GM20000 (cell line): ENCODE data around the gene LSM14B.

ENCODE experiments used
- DNase-seq: peaks from one replicate; pipeline ENCODE4 v3.0.0; 2012; ENCODE audit warnings: low spot score
- TF ChIP-seq, protein P1 (sequence below): IDR thresholded peaks from 2 replicates; pipeline ENCODE4 v1.5.1; 2012; ENCODE audit warnings: mild to moderate bottlenecking, control low read depth; ENCODE audit errors: extremely low read depth, missing control alignments

Gene LSM14B

DNA sequence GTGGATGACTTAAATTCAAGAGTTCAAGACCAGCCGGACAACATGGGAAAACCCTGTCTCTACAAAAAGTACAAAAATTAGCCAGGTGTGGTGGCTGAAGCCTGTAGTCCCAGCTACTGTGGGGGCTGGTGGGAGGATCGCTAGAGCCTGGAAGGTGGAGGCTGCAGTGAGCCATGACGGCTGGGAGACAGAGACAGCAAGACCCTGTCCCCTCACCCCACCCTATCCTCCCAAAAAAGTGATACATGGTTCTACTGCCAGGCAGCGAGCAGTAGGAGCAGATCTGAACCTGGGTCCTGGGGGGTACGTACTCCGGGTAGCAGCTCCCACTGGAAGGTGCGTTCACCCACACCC, 18.7 kb downstream of the LSM14B start:
- TF ChIP-seq, protein P1, sequence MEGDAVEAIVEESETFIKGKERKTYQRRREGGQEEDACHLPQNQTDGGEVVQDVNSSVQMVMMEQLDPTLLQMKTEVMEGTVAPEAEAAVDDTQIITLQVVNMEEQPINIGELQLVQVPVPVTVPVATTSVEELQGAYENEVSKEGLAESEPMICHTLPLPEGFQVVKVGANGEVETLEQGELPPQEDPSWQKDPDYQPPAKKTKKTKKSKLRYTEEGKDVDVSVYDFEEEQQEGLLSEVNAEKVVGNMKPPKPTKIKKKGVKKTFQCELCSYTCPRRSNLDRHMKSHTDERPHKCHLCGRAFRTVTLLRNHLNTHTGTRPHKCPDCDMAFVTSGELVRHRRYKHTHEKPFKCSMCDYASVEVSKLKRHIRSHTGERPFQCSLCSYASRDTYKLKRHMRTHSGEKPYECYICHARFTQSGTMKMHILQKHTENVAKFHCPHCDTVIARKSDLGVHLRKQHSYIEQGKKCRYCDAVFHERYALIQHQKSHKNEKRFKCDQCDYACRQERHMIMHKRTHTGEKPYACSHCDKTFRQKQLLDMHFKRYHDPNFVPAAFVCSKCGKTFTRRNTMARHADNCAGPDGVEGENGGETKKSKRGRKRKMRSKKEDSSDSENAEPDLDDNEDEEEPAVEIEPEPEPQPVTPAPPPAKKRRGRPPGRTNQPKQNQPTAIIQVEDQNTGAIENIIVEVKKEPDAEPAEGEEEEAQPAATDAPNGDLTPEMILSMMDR, result no peak
- no peak for DNase-seq

DNA sequence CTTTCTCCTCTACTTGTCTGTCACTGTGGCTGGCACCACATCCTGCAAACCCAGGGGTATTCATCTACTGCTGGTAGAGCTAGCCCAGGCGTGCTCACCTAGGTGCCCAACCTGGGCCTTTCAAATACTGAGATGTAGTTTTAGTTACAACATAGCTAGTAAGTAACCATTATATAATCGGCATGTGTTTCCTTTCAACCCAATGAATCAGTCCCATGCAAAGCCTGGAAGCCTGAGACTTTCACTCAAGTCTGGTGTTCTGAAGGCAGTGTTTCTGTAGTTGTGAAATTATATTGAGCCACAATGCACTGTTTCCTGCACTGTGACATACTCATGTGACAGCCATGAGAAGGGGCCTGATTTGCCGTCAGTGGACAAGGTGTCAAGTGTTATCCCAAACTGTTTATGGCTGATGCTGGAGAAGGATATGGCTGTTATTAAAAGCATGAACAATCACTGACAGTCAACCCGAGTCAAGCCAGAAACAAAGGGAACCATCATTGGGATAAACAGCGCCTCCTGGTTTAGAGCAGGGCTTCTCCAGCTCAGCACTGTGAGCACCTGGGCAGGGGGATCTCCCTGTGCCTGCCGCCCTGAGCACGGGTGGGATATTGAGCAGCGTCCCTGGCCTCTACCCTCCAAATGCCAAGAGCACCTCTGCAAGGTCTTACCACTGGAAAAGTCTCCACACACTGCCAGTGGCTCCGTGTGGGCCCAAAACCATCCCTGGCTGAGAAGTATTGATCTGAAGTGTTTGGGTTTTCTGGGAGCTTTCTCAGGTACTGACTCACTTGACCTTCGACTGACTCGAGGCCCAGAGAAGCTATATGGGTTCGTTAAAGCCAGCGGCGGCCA, 19.3 kb downstream of the LSM14B start:
- TF ChIP-seq, protein P1, result peak; percentile 23
- no peak for DNase-seq

DNA sequence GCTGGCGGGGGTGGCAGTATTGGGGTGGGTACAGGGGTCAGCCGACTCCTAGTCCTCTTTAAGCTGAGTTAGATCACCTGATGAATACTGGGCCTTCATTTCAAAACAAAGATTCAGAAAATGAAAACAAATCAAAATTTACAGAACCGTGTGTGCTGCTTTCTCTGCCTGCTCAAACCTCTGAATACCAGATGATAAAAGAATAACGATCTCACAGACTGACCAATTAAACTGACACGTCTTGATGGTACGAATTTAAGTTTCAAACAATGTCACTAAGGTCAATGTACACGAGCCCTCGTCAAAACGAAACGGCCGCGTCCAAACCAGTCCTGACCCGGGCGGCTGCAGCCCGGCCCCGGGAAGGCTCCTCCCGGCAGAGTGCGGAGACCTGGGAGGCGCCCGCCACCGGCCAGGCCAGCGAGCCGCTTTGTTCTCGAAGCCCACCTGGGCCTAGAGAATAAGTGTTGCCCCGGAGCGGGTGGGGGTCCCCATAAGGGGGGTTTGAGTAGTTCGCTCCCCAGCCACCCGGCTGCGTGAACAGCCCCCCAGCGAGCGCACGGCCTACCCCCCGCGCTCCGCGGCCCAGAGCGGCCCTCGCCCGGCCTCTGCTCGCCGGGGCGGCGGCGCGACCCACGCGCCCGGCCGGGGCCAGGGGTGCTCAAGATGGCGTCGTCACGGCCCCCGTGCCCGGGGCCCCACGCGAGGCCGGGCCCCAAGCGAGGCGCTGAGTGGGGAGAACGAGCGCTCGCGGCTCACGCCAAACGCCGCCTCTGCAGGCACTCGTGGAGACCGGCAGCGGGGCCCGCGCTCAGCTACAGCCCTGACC, 20.2 kb downstream of the LSM14B start:
- DNase-seq, result no peak
- TF ChIP-seq, protein P1, result no peak

DNA sequence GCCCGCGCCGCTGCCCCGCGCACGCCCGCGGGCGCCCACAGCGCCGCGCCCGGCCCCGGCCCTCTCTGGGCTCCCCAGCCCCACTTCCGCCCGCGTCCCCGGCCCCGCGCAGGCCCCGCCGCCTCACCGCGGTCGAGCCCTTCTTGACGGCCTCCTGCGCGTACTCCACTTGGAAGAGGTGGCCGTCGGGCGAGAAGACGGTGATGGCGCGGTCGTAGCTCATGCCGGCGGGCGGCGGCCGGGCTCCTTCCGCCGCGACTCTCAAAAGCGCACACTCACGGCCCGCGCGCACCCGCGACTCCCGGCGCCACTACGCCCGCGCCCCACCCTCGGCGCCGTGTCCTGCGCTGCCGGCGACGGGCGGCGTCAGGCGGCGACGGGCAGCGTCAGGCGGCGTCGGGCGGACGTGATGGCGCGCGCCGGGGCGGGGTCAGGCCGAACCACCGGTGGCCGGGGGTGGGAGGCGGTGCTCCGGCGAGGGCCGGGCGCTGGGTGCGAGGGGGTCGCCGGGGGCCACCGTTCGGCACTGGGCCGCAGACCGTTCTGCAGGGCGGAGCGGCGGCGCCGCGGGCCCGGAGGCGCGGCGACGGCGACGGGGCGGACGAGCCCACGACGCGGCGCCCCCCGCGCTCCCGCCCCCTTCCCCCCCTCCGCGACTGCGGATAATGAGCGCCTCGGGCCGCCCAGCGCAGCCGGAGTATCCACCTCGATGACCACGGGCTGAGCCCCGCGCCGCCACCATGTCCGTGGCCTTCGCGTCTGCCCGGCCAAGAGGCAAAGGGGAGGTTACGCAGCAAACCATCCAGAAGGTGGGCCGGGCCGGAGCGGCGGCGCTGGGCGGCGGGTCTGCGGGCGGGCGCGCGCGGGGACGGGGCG, 21.0 kb downstream of the LSM14B start, which contains the start of the genes PSMA7 and SS18L1:
Gene PSMA7, minus strand, starts transcription at position 314 of the 876 bp plus-strand sequence. Its CDS starts 91 bp downstream, at position 223.
Gene SS18L1, plus strand, starts transcription at position 689 of the 876 bp plus-strand sequence. Its CDS starts 52 bp downstream, at position 741.
- TF ChIP-seq, protein P1, result no peak
- DNase-seq, result peak; percentile 98

DNA sequence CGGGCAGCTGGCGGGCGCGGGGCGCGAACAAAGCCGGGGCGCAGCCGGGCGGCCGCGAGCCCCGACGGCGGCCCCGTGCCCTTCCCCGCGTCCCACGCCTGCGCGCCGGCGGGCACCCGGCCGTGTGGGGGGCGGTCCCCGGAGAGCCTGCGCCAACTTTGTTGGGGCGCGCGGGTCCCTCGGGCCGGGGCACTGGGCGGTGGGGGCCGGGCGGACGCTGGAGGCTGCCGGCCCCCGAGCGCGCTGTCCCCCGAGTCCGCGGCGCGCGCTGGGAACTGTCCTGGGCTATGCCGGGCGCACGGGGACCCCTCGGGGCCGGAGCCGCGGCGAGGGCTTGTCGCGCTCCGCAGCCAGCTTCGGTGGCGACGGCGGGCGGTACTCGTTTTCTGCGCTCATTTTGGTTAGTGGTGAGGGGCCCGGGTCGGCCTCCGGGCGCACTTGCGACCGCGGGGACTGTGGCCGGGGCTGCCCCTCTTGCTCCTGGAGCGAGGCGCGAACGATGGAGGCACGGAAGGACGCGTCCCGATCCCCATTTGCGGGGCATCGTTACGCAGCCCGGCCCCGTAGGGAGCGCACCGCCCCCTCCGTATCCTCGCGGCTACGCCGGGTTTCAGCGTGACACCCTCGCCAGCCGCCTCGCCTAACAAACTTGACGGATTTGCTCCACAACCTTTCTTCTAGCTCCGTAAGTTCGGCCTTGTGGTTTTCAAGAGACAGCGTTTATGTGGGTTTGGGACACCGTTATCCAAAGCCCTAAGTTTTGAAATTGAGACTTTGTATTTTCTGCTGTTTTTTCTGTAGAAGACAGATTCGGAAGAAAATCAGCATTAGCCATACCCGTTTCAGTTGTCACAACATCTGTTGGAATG, 21.9 kb downstream of the LSM14B start:
- TF ChIP-seq, protein P1, result no peak
- DNase-seq, result peak; percentile 84

DNA sequence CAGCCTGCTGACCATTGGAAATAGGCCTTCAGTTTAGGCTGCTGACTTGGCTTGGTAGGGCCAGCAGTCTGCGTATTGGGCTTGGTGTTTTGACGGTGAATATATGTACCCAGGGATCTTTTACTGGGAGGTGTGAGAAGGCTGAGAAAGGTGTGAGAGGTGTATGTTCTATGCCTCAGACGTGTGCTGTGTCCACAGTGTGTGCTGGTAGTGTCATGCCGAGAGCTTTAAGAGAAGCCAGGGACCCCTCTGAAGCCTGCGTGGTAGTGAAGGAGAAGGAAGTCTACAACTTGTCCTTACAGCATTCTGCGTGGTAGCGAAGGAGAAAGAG, 23.4 kb downstream of the LSM14B start:
- TF ChIP-seq, protein P1, result no peak
- DNase-seq, result no peak
